ENCODE results near the gene HIBADH.

- TF ChIP-seq POLR2A (IDR thresholded peaks at IDR 0.05; ENCODE audit: low read length) (no peak), HDAC2 (IDR thresholded peaks at IDR 0.05) (no peak), CTCF (IDR thresholded peaks at IDR 0.05) (no peak), EP300 (IDR thresholded peaks at IDR 0.05) (no peak), MAX (IDR thresholded peaks at IDR 0.05) (no peak), TP53 (CRISPR knock-in tag; IDR thresholded peaks at IDR 0.05) (no peak), NFE2L2 (conservative IDR thresholded peaks at IDR 0.05; ENCODE audit: low read length) (no peak)
Measured at GRCh38 chr7:27520815-27521790, 141.6 kb downstream of the HIBADH start.

All from A549 (cell line).